Effector memory CD4-positive, alpha-beta T cell (primary cell): ENCODE data around the gene ST6GALNAC1.
"Not testable (repeated sequence)": the region's sequence is repeated elsewhere in the genome, so short reads cannot be mapped to it uniquely, and the experiment has no call there.

Source experiments
- DNase-seq, 3 donors: peaks; one replicate each; pipeline ENCODE4 v3.0.0-alpha.2; 2020
- H3K27ac ChIP-seq: 2 replicates; pipeline ENCODE4 v1.7.0; 2013; ENCODE audit warnings: mild to moderate bottlenecking, low read length, moderate library complexity; ENCODE audit not compliant: insufficient read depth, poor library complexity, severe bottlenecking
- H3K27me3 ChIP-seq: replicated peaks from 2 replicates; pipeline ENCODE4 v1.7.0; 2013; ENCODE audit warnings: mild to moderate bottlenecking, low read length; ENCODE audit not compliant: insufficient read depth, control insufficient read depth, poor library complexity, severe bottlenecking
- H3K36me3 ChIP-seq: 2 replicates; pipeline ENCODE4 v1.7.0; 2013; ENCODE audit warnings: mild to moderate bottlenecking, low read length, moderate library complexity; ENCODE audit not compliant: control insufficient read depth, insufficient read depth
- H3K4me1 ChIP-seq: 2 replicates; pipeline ENCODE4 v1.7.0; 2013; ENCODE audit warnings: low read length, mild to moderate bottlenecking; ENCODE audit not compliant: control insufficient read depth, insufficient read depth, poor library complexity, severe bottlenecking
- H3K4me3 ChIP-seq: 2 replicates; pipeline ENCODE4 v1.7.0; 2013; ENCODE audit warnings: low read length, low read depth, mild to moderate bottlenecking; ENCODE audit not compliant: insufficient read depth, poor library complexity, severe bottlenecking
- H3K9me3 ChIP-seq: 2 replicates; pipeline ENCODE4 v1.7.0; 2013; ENCODE audit warnings: mild to moderate bottlenecking, low read length, moderate library complexity; ENCODE audit not compliant: control insufficient read depth

The ST6GALNAC1 gene

GRCh38 chr17:76614064-76614759 lies 29.3 kb downstream of the ST6GALNAC1 start:
- not testable (repeated sequence) for H3K36me3 ChIP-seq, H3K9me3 ChIP-seq, H3K4me3 ChIP-seq, H3K27ac ChIP-seq, H3K27me3 ChIP-seq, DNase-seq, H3K4me1 ChIP-seq

GRCh38 chr17:76612977-76613851 lies 30.3 kb downstream of the ST6GALNAC1 start:
- Histone ChIP-seq H3K9me3 (no peaks in the 10 kb centered on the region), H3K4me3 (no peak overlapping the region), H3K36me3 (no peaks in the 10 kb centered on the region), H3K27me3 (no peaks in the 10 kb centered on the region), H3K27ac (no peak overlapping the region), H3K4me1 (no peaks in the 10 kb centered on the region)
- DNase-seq, result no peak

GRCh38 chr17:76612465-76612864 lies 31.1 kb downstream of the ST6GALNAC1 start:
- H3K27me3 ChIP-seq, result no peaks in the 10 kb centered on the region
- no peaks in the 10 kb centered on the region for H3K4me1 ChIP-seq
- DNase-seq, result no peak
- H3K9me3 ChIP-seq, result no peaks in the 10 kb centered on the region
- H3K36me3 ChIP-seq, result no peaks in the 10 kb centered on the region
- no peak overlapping the region for H3K27ac ChIP-seq
- no peak overlapping the region for H3K4me3 ChIP-seq

GRCh38 chr17:76611758-76612157 lies 31.8 kb downstream of the ST6GALNAC1 start:
- Histone ChIP-seq H3K27me3 (no peaks in the 10 kb centered on the region), H3K4me1 (no peaks in the 10 kb centered on the region), H3K9me3 (no peaks in the 10 kb centered on the region), H3K36me3 (no peaks in the 10 kb centered on the region), H3K4me3 (no peak overlapping the region), H3K27ac (no peak overlapping the region)
- DNase-seq, result no peak

- not testable (repeated sequence) for H3K27me3 ChIP-seq, DNase-seq, H3K9me3 ChIP-seq, H3K4me3 ChIP-seq, H3K27ac ChIP-seq, H3K4me1 ChIP-seq, H3K36me3 ChIP-seq
Measured at GRCh38 chr17:76611080-76611749, 32.3 kb downstream of the ST6GALNAC1 start.

- not testable (repeated sequence) for H3K4me3 ChIP-seq, H3K27me3 ChIP-seq, H3K27ac ChIP-seq, DNase-seq, H3K36me3 ChIP-seq, H3K4me1 ChIP-seq, H3K9me3 ChIP-seq
Measured at GRCh38 chr17:76606685-76607084, 36.9 kb downstream of the ST6GALNAC1 start.

GRCh38 chr17:76601065-76601464 lies 42.5 kb downstream of the ST6GALNAC1 start:
- Histone ChIP-seq H3K27ac (no peak overlapping the region), H3K4me3 (no peak overlapping the region), H3K4me1 (peaks cover 7% of the 10 kb centered on the region), H3K27me3 (no peaks in the 10 kb centered on the region), H3K9me3 (no peaks in the 10 kb centered on the region), H3K36me3 (no peaks in the 10 kb centered on the region)
- no peak for DNase-seq

GRCh38 chr17:76599694-76600460 lies 43.7 kb downstream of the ST6GALNAC1 start:
- Histone ChIP-seq H3K9me3 (no peaks in the 10 kb centered on the region), H3K27ac (no peak overlapping the region), H3K4me3 (no peak overlapping the region), H3K4me1 (peaks cover 7% of the 10 kb centered on the region), H3K36me3 (no peaks in the 10 kb centered on the region), H3K27me3 (no peaks in the 10 kb centered on the region)
- DNase-seq, result no peak

- Histone ChIP-seq H3K27me3 (no peaks in the 10 kb centered on the region), H3K9me3 (no peaks in the 10 kb centered on the region), H3K4me3 (no peak overlapping the region), H3K4me1 (peaks cover 7% of the 10 kb centered on the region), H3K27ac (no peak overlapping the region), H3K36me3 (no peaks in the 10 kb centered on the region)
- DNase-seq, result no peak
Measured at GRCh38 chr17:76598004-76598439, 45.5 kb downstream of the ST6GALNAC1 start.
